H9 (cell line): ENCODE results near the gene NCOA6. TPM values are rescaled to one million over a fixed set of nuclear protein-coding genes. Genes with fewer than 3 reads are reported as not detected.

Experiments used
- DNase-seq: peaks from one replicate; pipeline ENCODE4 v3.0.0-alpha.2; 2017
- H2AFZ ChIP-seq: one replicate; pipeline ENCODE4 v1.6.1; 2013; ENCODE audit warnings: mild to moderate bottlenecking, low read length, control low read depth, moderate library complexity
- H2AK5ac ChIP-seq: 2 replicates; pipeline ENCODE4 v1.6.1; 2013; ENCODE audit warnings: low read length, control low read depth, mixed read lengths; ENCODE audit not compliant: insufficient read length
- H2BK120ac ChIP-seq: one replicate; pipeline ENCODE4 v1.6.1; 2013; ENCODE audit warnings: low read depth, mild to moderate bottlenecking, low read length, control low read depth, inconsistent platforms; ENCODE audit not compliant: poor library complexity, severe bottlenecking
- H2BK12ac ChIP-seq: 2 replicates; pipeline ENCODE4 v1.6.1; 2013; ENCODE audit warnings: low read length, control low read depth, mixed read lengths, low read depth; ENCODE audit not compliant: insufficient read length
- H2BK15ac ChIP-seq: 2 replicates; pipeline ENCODE4 v1.6.1; 2013; ENCODE audit warnings: low read depth, low read length, control low read depth
- H2BK20ac ChIP-seq: one replicate; pipeline ENCODE4 v1.6.1; 2013; ENCODE audit warnings: low read depth, mild to moderate bottlenecking, low read length, control low read depth, inconsistent platforms; ENCODE audit not compliant: poor library complexity, severe bottlenecking
- H2BK5ac ChIP-seq: 2 replicates; pipeline ENCODE4 v1.6.1; 2013; ENCODE audit warnings: low read length, control low read depth, mixed read lengths; ENCODE audit not compliant: insufficient read length
- H3K14ac ChIP-seq: 2 replicates; pipeline ENCODE4 v1.6.1; 2013; ENCODE audit warnings: low read length, control low read depth; ENCODE audit not compliant: insufficient read depth
- H3K18ac ChIP-seq: 2 replicates; pipeline ENCODE4 v1.6.1; 2013; ENCODE audit warnings: low read depth, mild to moderate bottlenecking, mixed read lengths, low read length, control low read depth; ENCODE audit not compliant: insufficient read length
- H3K23ac ChIP-seq: 2 replicates; pipeline ENCODE4 v1.6.1; 2013; ENCODE audit warnings: low read length, control low read depth, mixed read lengths, low read depth; ENCODE audit not compliant: insufficient read length
- H3K23me2 ChIP-seq: 2 replicates; pipeline ENCODE4 v1.6.1; 2013; ENCODE audit warnings: low read depth, mild to moderate bottlenecking, mixed read lengths, low read length, control low read depth; ENCODE audit not compliant: insufficient read length, poor library complexity, severe bottlenecking
- H3K27ac ChIP-seq: 2 replicates; pipeline ENCODE4 v1.5.1; 2013; ENCODE audit warnings: low read length, control low read depth, mixed read lengths, low read depth; ENCODE audit not compliant: insufficient read length
- H3K27me3 ChIP-seq: 2 replicates; pipeline ENCODE4 v1.6.1; 2013; ENCODE audit warnings: low read length, control low read depth, inconsistent platforms; ENCODE audit not compliant: insufficient read depth
- H3K4ac ChIP-seq: 2 replicates; pipeline ENCODE4 v1.6.1; 2013; ENCODE audit warnings: low read depth, mild to moderate bottlenecking, control low read depth, inconsistent platforms, low read length, moderate library complexity
- H3K4me1 ChIP-seq: 2 replicates; pipeline ENCODE4 v1.6.1; 2013; ENCODE audit warnings: low read length, control low read depth, inconsistent platforms; ENCODE audit not compliant: insufficient read depth
- H3K4me2 ChIP-seq: 2 replicates; pipeline ENCODE4 v1.6.1; 2013; ENCODE audit warnings: low read length, control low read depth, mixed read lengths; ENCODE audit not compliant: insufficient read length, insufficient read depth
- H3K56ac ChIP-seq: 2 replicates; pipeline ENCODE4 v1.6.1; 2013; ENCODE audit warnings: low read depth, mild to moderate bottlenecking, mixed read lengths, low read length, control low read depth; ENCODE audit not compliant: insufficient read length
- H3K79me1 ChIP-seq: 2 replicates; pipeline ENCODE4 v1.6.1; 2013; ENCODE audit warnings: low read depth, mild to moderate bottlenecking, moderate library complexity, low read length, control low read depth, inconsistent platforms; ENCODE audit not compliant: insufficient read depth, poor library complexity, severe bottlenecking
- H3K79me2 ChIP-seq: 2 replicates; pipeline ENCODE4 v1.6.1; 2013; ENCODE audit warnings: low read length, control low read depth, inconsistent platforms; ENCODE audit not compliant: insufficient read depth
- H3K9ac ChIP-seq: 2 replicates; pipeline ENCODE4 v1.6.1; 2013; ENCODE audit warnings: low read length, control low read depth, mixed read lengths; ENCODE audit not compliant: insufficient read length; ENCODE audit errors: extremely low read depth
- H3K9me3 ChIP-seq: one replicate; pipeline ENCODE4 v1.6.1; 2013; ENCODE audit warnings: low read depth, low read length, inconsistent platforms; ENCODE audit not compliant: control insufficient read depth
- H3T11ph ChIP-seq: one replicate; pipeline ENCODE4 v1.6.1; 2013; ENCODE audit warnings: mild to moderate bottlenecking, low read length, control low read depth, inconsistent platforms
- H4K20me1 ChIP-seq: one replicate; pipeline ENCODE4 v1.6.1; 2013; ENCODE audit not compliant: control insufficient read depth, insufficient read length, insufficient read depth
- H4K5ac ChIP-seq: 2 replicates; pipeline ENCODE4 v1.6.1; 2013; ENCODE audit warnings: low read depth, mild to moderate bottlenecking, mixed read lengths, low read length, control low read depth; ENCODE audit not compliant: insufficient read length
- H4K8ac ChIP-seq: replicated peaks from 2 replicates; pipeline ENCODE4 v1.6.1; 2013; ENCODE audit warnings: low read length, control low read depth, mixed read lengths, low read depth; ENCODE audit not compliant: insufficient read length
- H4K91ac ChIP-seq: 2 replicates; pipeline ENCODE4 v1.6.1; 2013; ENCODE audit warnings: low read depth, mild to moderate bottlenecking, moderate library complexity, mixed read lengths, low read length, control low read depth; ENCODE audit not compliant: insufficient read length
- H3K27ac Mint-ChIP-seq, 3 experiments: 2 replicates in 2 of 3; 3 replicates in 1 of 3; pipeline ENCODE4 v1.8.0; 2020 to 2021; ENCODE audit warnings: mixed read lengths in 3 of 3, mild to moderate bottlenecking in 1 of 3, moderate library complexity in 1 of 3
- H3K27me3 Mint-ChIP-seq: 2 replicates; pipeline ENCODE4 v1.8.0; 2021; ENCODE audit warnings: low read depth, mild to moderate bottlenecking, moderate library complexity, mixed read lengths
- H3K36me3 Mint-ChIP-seq, 3 experiments: 2 replicates in 2 of 3; 3 replicates in 1 of 3; pipeline ENCODE4 v1.8.0; 2020 to 2021; ENCODE audit warnings: low read depth in 3 of 3, mixed read lengths in 3 of 3; ENCODE audit not compliant: insufficient read depth in 1 of 3
- H3K4me1 Mint-ChIP-seq, 2 experiments: 2 replicates each; pipeline ENCODE4 v1.8.0; 2020; ENCODE audit warnings: mixed read lengths in 2 of 2
- H3K4me3 Mint-ChIP-seq, 2 experiments: 2 replicates in 1 of 2; 3 replicates in 1 of 2; pipeline ENCODE4 v1.8.0; 2020 to 2021; ENCODE audit warnings: mild to moderate bottlenecking in 2 of 2, mixed read lengths in 2 of 2, moderate library complexity in 1 of 2
- H3K9me3 Mint-ChIP-seq, 2 experiments: 2 replicates in 1 of 2; 3 replicates in 1 of 2; pipeline ENCODE4 v1.8.0; 2020; ENCODE audit warnings: mild to moderate bottlenecking in 2 of 2, mixed read lengths in 2 of 2, moderate library complexity in 1 of 2
- WGBS: extraction: QIAGEN DNeasy Blood & Tissue Kit; methylation state at CpG from one replicate; pipeline ENCODE4 v1.1.7; 2013; ENCODE audit warnings: missing lambda C conversion rate, low lambda C conversion rate, mixed read lengths; ENCODE audit not compliant: insufficient read length; ENCODE audit errors: extremely low coverage; 5-methylcytosine and 5-hydroxymethylcytosine counted together
- total RNA-seq: library from RNA; stranded (reverse); gene quantifications from 2 replicates; pipeline ENCODE4 v1.2.1, GENCODE V29; 2021
- TF ChIP-seq, protein P1 (sequence below): fragments of 200-600 bp; sonication (generic); conservative IDR thresholded peaks from 3 replicates; pipeline ENCODE4 v1.8.0; 2021; ENCODE audit warnings: antibody characterized with exemption, mild to moderate bottlenecking

The NCOA6 gene
- total RNA-seq, 1 experiment from 2014 or later = 23.9 TPM

DNA sequence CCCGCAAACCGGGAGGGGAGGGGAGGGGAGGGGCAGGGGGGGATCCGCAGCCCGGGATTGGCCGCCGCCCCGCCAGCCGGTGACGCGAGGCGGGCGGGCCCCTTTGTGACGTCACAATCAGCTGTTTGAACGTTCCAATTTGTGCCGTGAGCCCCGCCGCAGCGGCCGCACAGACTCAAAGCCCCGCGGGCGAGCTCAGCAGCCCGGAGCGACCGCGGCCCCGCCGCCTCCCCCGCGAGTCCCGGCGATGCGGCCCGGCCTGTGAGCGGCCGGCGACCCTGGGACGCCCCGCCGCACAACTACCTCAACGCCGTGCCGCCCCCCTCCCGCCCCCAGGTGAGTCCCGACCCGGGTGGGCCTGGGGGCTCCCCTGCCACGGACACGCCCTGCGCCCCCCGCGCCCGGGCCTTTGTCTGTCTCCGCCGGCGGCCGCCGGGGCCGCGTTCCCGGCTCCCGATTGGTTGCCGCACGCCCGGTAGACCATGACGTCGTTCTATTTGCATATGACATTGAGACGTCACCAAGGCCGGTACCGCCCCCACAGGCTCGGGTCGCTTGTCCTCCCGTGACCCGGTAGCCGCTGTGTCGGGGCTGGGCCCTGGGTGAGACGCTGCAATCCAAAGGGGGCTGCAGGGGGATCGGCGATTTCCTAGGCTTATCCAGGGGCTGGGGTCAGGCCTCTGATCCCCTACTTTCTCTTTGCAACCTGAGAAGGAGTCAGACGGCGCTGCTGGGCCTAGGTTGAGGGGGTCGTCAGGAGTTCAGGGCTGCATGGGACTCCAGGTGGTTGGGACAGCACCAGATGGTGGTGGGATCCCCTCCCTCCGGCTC, 121.1 kb downstream of the NCOA6 start, which contains the start of gene TP53INP2:
Gene TP53INP2, plus strand, starts transcription at position 168 of the 831 bp plus-strand sequence. CDS start 4,396 bp downstream, outside the sequence.
- peak within 1 kb of the TSS; percentile 91 to 97 for H3K4me3 Mint-ChIP-seq
- no peaks in the 10 kb centered on the region for H3K79me2 ChIP-seq
- no peak within 1 kb of the TSS for H3T11ph ChIP-seq
- no peak within 1 kb of the TSS for H4K5ac ChIP-seq
- H2BK12ac ChIP-seq = no peak within 1 kb of the TSS
- H4K8ac ChIP-seq = no peak within 1 kb of the TSS
- H3K4me1 ChIP-seq = no peaks in the 10 kb centered on the region
- H2AFZ ChIP-seq = peak within 1 kb of the TSS; percentile 79
- H3K23ac ChIP-seq = no peak within 1 kb of the TSS
- H3K14ac ChIP-seq = peak within 1 kb of the TSS; percentile 94; the same call in 1 of the 2 replicates
- no peaks in the 10 kb centered on the region for H4K20me1 ChIP-seq
- H3K27me3 Mint-ChIP-seq = peaks cover 56% of the 10 kb centered on the region
- TF ChIP-seq, protein P1, sequence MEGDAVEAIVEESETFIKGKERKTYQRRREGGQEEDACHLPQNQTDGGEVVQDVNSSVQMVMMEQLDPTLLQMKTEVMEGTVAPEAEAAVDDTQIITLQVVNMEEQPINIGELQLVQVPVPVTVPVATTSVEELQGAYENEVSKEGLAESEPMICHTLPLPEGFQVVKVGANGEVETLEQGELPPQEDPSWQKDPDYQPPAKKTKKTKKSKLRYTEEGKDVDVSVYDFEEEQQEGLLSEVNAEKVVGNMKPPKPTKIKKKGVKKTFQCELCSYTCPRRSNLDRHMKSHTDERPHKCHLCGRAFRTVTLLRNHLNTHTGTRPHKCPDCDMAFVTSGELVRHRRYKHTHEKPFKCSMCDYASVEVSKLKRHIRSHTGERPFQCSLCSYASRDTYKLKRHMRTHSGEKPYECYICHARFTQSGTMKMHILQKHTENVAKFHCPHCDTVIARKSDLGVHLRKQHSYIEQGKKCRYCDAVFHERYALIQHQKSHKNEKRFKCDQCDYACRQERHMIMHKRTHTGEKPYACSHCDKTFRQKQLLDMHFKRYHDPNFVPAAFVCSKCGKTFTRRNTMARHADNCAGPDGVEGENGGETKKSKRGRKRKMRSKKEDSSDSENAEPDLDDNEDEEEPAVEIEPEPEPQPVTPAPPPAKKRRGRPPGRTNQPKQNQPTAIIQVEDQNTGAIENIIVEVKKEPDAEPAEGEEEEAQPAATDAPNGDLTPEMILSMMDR = no peak
- H2BK120ac ChIP-seq = no peak within 1 kb of the TSS
- peaks cover 6% of the 10 kb centered on the region; the same call in 1 of the 2 replicates for H3K27me3 ChIP-seq
- peaks cover 17% of the 10 kb centered on the region for H3K23me2 ChIP-seq
- no peak within 1 kb of the TSS for H2BK5ac ChIP-seq
- H3K56ac ChIP-seq = no peak within 1 kb of the TSS
- H2AK5ac ChIP-seq = no peak within 1 kb of the TSS
- WGBS = no CpG with 5 or more reads among the region's 82 CpGs
- H3K9ac ChIP-seq = peak within 1 kb of the TSS; percentile 50
- no peak within 1 kb of the TSS for H2BK15ac ChIP-seq
- no peak within 1 kb of the TSS for H3K27ac ChIP-seq
- H3K9me3 ChIP-seq = no peaks in the 10 kb centered on the region
- no peak within 1 kb of the TSS for H4K91ac ChIP-seq
- H3K4me2 ChIP-seq = peak within 1 kb of the TSS; percentile 75
- no peaks in the 10 kb centered on the region for H3K36me3 Mint-ChIP-seq
- H3K27ac Mint-ChIP-seq = peak within 1 kb of the TSS; percentile 86 to 96 (median 96); a peak in 5 of 7 replicates
- peak within 1 kb of the TSS; percentile 89 for H3K18ac ChIP-seq
- no peaks in the 10 kb centered on the region for H3K79me1 ChIP-seq
- H3K4me1 Mint-ChIP-seq = peaks cover 25 to 30% of the 10 kb centered on the region in 2 experiments
- H3K4ac ChIP-seq = no peak within 1 kb of the TSS
- no peaks in the 10 kb centered on the region for H3K9me3 Mint-ChIP-seq
- DNase-seq = peak; percentile 93
- no peak within 1 kb of the TSS for H2BK20ac ChIP-seq
